Esophagus squamous epithelium (tissue), 5 donors: ENCODE results near the gene PAK1. TPM values are rescaled to one million over a fixed set of nuclear protein-coding genes. Genes with fewer than 3 reads are reported as not detected.

Experiments used
- DNase-seq: peaks from one replicate; lab custom pipeline; 2025; lab: John Stamatoyannopoulos, UW
- H3K27ac ChIP-seq, 4 donors: fragments of 200-600 bp; sonication (generic); one replicate each; pipeline ENCODE4 v1.5.1; 2016 to 2019; ENCODE audit warnings: mild to moderate bottlenecking in 1 of 4
- H3K27me3 ChIP-seq, 4 donors: fragments of 200-600 bp; sonication (generic); 1 replicate in 3 of 4; 2 replicates in 1 of 4; pipeline versions ENCODE4 v1.5.1 to v1.6.0; 2017 to 2021; ENCODE audit warnings: antibody characterized with exemption in 1 of 4
- H3K36me3 ChIP-seq, 3 donors: fragments of 200-600 bp; sonication (generic); one replicate each; pipeline ENCODE4 v1.5.1; 2016 to 2019
- H3K4me1 ChIP-seq, 3 donors: fragments of 200-600 bp; sonication (generic); one replicate each; pipeline ENCODE4 v1.5.1; 2017 to 2019
- H3K4me3 ChIP-seq, 4 donors: fragments of 200-600 bp; sonication (generic); 1 replicate in 3 of 4; 2 replicates in 1 of 4; pipeline ENCODE4 v1.5.1; 2016 to 2019; ENCODE audit warnings: mild to moderate bottlenecking in 2 of 4, moderate library complexity in 1 of 4
- H3K9me3 ChIP-seq, 3 donors: fragments of 200-600 bp; sonication (generic); one replicate each; pipeline ENCODE4 v1.5.1; 2016 to 2019
- POLR2A ChIP-seq, 4 donors: fragments of 450-650 bp; IDR thresholded peaks; one replicate each; pipeline ENCODE4 v1.6.1; 2017; ENCODE audit warnings: antibody characterized with exemption in 4 of 4, mild to moderate bottlenecking in 4 of 4, moderate library complexity in 3 of 4
- WGBS, 2 donors: methylation state at CpG; one replicate each; pipeline ENCODE4 v1.1.5; 2018; 5-methylcytosine and 5-hydroxymethylcytosine counted together
- intact Hi-C: fragments of 100-400 bp; cut with DNase I; formaldehyde crosslinking; loops from one replicate; pipeline ENCODE4 v1.15.0; 2022
- total RNA-seq, 4 donors: library from RNA; depleted of rRNA; stranded (reverse); fragments of >200 nt; gene quantifications; one replicate each; pipeline ENCODE4 v1.1.0, GENCODE V29; 2016
- TF ChIP-seq, protein P1 (sequence below), 6 experiments: fragments of 450-650 bp in 4 of 6; fragments of 200-600 bp in 2 of 6; sonication (generic) in 2 of 6; IDR thresholded peaks; one replicate each; pipeline ENCODE4 v1.5.1; 2016 to 2019; ENCODE audit warnings: antibody characterized with exemption in 6 of 6, mild to moderate bottlenecking in 4 of 6, moderate library complexity in 4 of 6
- donor health status: DM: yes; HTN: yes; CAD: no.

PAK1 gene
- total RNA-seq, 4 donors from 2014 or later, result 17.4 to 41.6 (median 24.8) TPM

DNA sequence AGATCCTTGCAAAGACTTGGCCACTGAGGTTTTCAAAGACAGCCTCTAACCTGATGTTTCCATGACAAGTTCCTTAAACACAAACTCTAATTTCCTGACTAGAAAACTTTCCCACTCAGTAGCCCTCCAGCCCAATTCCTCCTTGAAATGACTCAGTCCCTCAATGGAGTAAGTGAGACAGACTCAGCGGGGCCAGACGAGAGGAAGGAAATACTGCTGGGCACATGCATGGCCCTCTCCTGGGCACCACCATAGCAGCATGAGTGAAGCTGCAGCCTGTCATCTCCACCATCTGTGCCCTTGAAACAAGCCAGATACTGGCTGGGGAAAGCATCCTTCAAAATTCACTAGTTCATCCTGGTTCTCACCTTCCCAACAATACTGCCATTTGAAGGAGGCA is 96.2 kb downstream of the PAK1 start:
- no peak for DNase-seq
- intact Hi-C loops, result no loop called here
- Histone ChIP-seq H3K9me3 (no peaks in the 10 kb centered on the region), H3K36me3 (peaks cover 0 to 56% (median 0%) of the 10 kb centered on the region in 3 donors), H3K27ac (no peak overlapping the region), H3K27me3 (no peaks in the 10 kb centered on the region), H3K4me3 (no peak overlapping the region), H3K4me1 (peaks cover 0 to 24% (median 6%) of the 10 kb centered on the region in 3 donors)
- TF ChIP-seq, protein P1, sequence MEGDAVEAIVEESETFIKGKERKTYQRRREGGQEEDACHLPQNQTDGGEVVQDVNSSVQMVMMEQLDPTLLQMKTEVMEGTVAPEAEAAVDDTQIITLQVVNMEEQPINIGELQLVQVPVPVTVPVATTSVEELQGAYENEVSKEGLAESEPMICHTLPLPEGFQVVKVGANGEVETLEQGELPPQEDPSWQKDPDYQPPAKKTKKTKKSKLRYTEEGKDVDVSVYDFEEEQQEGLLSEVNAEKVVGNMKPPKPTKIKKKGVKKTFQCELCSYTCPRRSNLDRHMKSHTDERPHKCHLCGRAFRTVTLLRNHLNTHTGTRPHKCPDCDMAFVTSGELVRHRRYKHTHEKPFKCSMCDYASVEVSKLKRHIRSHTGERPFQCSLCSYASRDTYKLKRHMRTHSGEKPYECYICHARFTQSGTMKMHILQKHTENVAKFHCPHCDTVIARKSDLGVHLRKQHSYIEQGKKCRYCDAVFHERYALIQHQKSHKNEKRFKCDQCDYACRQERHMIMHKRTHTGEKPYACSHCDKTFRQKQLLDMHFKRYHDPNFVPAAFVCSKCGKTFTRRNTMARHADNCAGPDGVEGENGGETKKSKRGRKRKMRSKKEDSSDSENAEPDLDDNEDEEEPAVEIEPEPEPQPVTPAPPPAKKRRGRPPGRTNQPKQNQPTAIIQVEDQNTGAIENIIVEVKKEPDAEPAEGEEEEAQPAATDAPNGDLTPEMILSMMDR (IDR thresholded peaks at IDR 0.05), result no peak
- TF ChIP-seq POLR2A (IDR thresholded peaks at IDR 0.05), result no peak
- WGBS, 2 donors, result 80% methylated on average over 1 of the region's 2 CpGs; no CpG with 5 or more reads in 1 of the 2 donors

- H3K9me3 ChIP-seq, result no peaks in the 10 kb centered on the region
- no peaks in the 10 kb centered on the region for H3K27me3 ChIP-seq
- WGBS, 2 donors, result 79 to 95% methylated on average over 2 of the region's 2 CpGs
- DNase-seq, result no peak
- intact Hi-C loops, result no loop called here
- H3K4me1 ChIP-seq, result peaks cover 0 to 16% (median 0%) of the 10 kb centered on the region in 3 donors
- TF ChIP-seq POLR2A (IDR thresholded peaks at IDR 0.05), result no peak
- TF ChIP-seq, protein P1 (IDR thresholded peaks at IDR 0.05), result no peak
- H3K4me3 ChIP-seq, result no peak overlapping the region
- peaks cover 0 to 64% (median 0%) of the 10 kb centered on the region in 3 donors for H3K36me3 ChIP-seq
- no peak overlapping the region for H3K27ac ChIP-seq
Observed at GRCh38 chr11:77375107-77375506, 98.8 kb downstream of the PAK1 start.

GRCh38 chr11:77374611-77375031 is 99.3 kb downstream of the PAK1 start:
- WGBS, 2 donors, result 44 to 81% methylated on average over 3 of the region's 3 CpGs
- no peak for DNase-seq
- Histone ChIP-seq H3K27ac (peak overlapping the region in 1 of 4 donors; percentile 36), H3K4me1 (peaks cover 0 to 16% (median 0%) of the 10 kb centered on the region in 3 donors), H3K36me3 (peaks cover 0 to 61% (median 0%) of the 10 kb centered on the region in 3 donors), H3K9me3 (no peaks in the 10 kb centered on the region), H3K27me3 (no peaks in the 10 kb centered on the region), H3K4me3 (no peak overlapping the region)
- intact Hi-C loops, result no loop called here
- TF ChIP-seq, protein P1 (IDR thresholded peaks at IDR 0.05), result no peak
- TF ChIP-seq POLR2A (IDR thresholded peaks at IDR 0.05), result no peak

DNA sequence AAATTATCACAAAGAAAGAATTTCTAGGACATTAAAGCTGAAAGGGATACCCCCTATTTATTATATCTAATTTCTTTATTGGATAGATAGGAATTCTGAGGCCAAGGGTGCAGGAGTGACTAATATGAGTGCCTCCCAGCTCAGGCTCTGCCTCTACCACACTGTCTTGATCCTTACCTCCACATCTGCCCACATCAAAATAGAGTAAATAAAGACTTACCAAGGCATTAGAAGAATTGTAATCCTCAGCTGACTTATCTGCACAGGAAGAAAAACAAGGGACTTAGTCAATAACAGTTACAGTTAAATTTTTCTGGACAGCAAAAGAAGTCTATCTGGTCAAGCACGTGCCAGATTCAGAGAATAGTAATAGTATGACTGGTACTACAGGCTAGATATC is 99.8 kb downstream of the PAK1 start:
- H3K27ac ChIP-seq, result peak overlapping the region in 1 of 4 donors; percentile 36
- TF ChIP-seq POLR2A (IDR thresholded peaks at IDR 0.05), result no peak
- TF ChIP-seq, protein P1 (IDR thresholded peaks at IDR 0.05), result no peak
- intact Hi-C loops, result no loop called here

DNA sequence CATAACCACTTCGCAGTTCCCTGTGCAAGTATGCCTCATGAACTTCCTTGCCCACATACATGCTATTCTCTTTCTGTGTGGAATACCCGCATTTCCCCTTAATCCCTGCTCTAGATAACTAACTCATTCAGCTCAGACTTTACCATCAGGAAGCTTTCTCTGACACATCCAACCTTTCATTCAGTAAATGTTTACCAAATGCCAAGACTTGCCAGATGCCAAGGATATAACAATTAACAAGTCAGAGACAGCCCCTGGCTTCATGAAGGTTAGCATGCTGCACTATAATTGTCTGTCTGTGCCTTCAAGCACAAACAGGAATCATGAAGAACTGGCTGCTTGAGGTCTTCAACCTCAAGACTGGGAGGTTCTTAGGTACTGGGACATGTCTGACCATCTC is 101.2 kb downstream of the PAK1 start:
- Histone ChIP-seq H3K36me3 (peaks cover 0 to 43% (median 0%) of the 10 kb centered on the region in 3 donors), H3K27ac (no peak overlapping the region), H3K4me1 (peaks cover 0 to 16% (median 0%) of the 10 kb centered on the region in 3 donors), H3K27me3 (no peaks in the 10 kb centered on the region), H3K4me3 (no peak overlapping the region), H3K9me3 (no peaks in the 10 kb centered on the region)
- no peak for DNase-seq
- intact Hi-C loops, result no loop called here
- WGBS, 2 donors, result 71 to 88% methylated on average over 2 of the region's 2 CpGs
- no peak for TF ChIP-seq POLR2A (IDR thresholded peaks at IDR 0.05)
- TF ChIP-seq, protein P1 (IDR thresholded peaks at IDR 0.05), result no peak

More for the DNA sequence above, 99.8 kb downstream of the PAK1 start:
- no peak overlapping the region for H3K4me3 ChIP-seq
- no peak for DNase-seq
- H3K9me3 ChIP-seq, result no peaks in the 10 kb centered on the region
- H3K36me3 ChIP-seq, result peaks cover 0 to 56% (median 0%) of the 10 kb centered on the region in 3 donors
- peaks cover 0 to 16% (median 0%) of the 10 kb centered on the region in 3 donors for H3K4me1 ChIP-seq
- 33 to 88% methylated on average over 1 of the region's 1 CpG for WGBS, 2 donors
- H3K27me3 ChIP-seq, result no peaks in the 10 kb centered on the region
